Erythroblast (primary cell): ENCODE results near the gene USHBP1.

ENCODE experiments used
- GATA1 ChIP-seq: IDR thresholded peaks from 2 replicates; pipeline ENCODE4 v1.6.1; 2011; ENCODE audit warnings: low read depth, mild to moderate bottlenecking, control low read depth, low read length, moderate library complexity
- POLR2A ChIP-seq: IDR thresholded peaks from 2 replicates; pipeline ENCODE4 v1.6.1; 2011; ENCODE audit warnings: mild to moderate bottlenecking, low read length

GRCh38 chr19:17215127-17215971 is 49.2 kb downstream of the USHBP1 start, which contains the start of gene USE1:
- peak; percentile 91 for TF ChIP-seq POLR2A
- TF ChIP-seq GATA1, result no peak
